Lower leg skin (tissue), 4 donors: Measurements from ENCODE around the gene ERICH3. TPM values are rescaled to one million over a fixed set of nuclear protein-coding genes. Genes with fewer than 3 reads are reported as not detected.
"Not testable (repeated sequence)": the region's sequence is repeated elsewhere in the genome, so short reads cannot be mapped to it uniquely, and the experiment has no call there.

Source experiments
- DNase-seq, 2 donors: peaks; one replicate each; pipeline ENCODE4 v3.0.0-alpha.2; 2019; ENCODE audit warnings: low spot score in 2 of 2
- H3K4me3 ChIP-seq: fragments of 200-600 bp; sonication (generic); 2 replicates; pipeline ENCODE4 v1.5.1; 2017; ENCODE audit warnings: mild to moderate bottlenecking, low read depth; ENCODE audit not compliant: poor library complexity, severe bottlenecking
- CTCF ChIP-seq, 3 donors: fragments of 450-650 bp; IDR thresholded peaks; one replicate each; pipeline ENCODE4 v1.5.1; 2016; ENCODE audit warnings: antibody characterized with exemption in 3 of 3, mild to moderate bottlenecking in 3 of 3, moderate library complexity in 2 of 3
- POLR2A ChIP-seq, 2 donors: fragments of 450-650 bp; IDR thresholded peaks; one replicate each; pipeline ENCODE4 v1.6.1; 2016 to 2017; ENCODE audit warnings: antibody characterized with exemption in 2 of 2, mild to moderate bottlenecking in 1 of 2, moderate library complexity in 1 of 2
- WGBS, 2 donors: methylation state at CpG; one replicate each; pipeline ENCODE4 v1.1.5; 2018; 5-methylcytosine and 5-hydroxymethylcytosine counted together
- intact Hi-C: fragments of 100-400 bp; cut with DNase I; formaldehyde crosslinking; loops from one replicate; pipeline ENCODE4 v1.15.0; 2023; ENCODE audit warnings: low total_unique reads
- total RNA-seq, 4 donors: library from RNA; depleted of rRNA; stranded (reverse); fragments of >200 nt; gene quantifications; one replicate each; pipeline ENCODE4 v1.1.0, GENCODE V29; 2016

The ERICH3 gene
- total RNA-seq, 4 donors from 2014 or later = not detected

GRCh38 chr1:74681851-74682250 is 8.3 kb upstream of the ERICH3 start:
- TF ChIP-seq POLR2A (IDR thresholded peaks at IDR 0.05) = no peak
- TF ChIP-seq CTCF (IDR thresholded peaks at IDR 0.05) = no peak
- no peak overlapping the region for H3K4me3 ChIP-seq
- intact Hi-C loops = no loop called here
- DNase-seq = no peak
- 44 to 95% methylated on average over 2 of the region's 2 CpGs for WGBS, 2 donors

- no peak for DNase-seq
- TF ChIP-seq POLR2A (IDR thresholded peaks at IDR 0.05) = no peak
- TF ChIP-seq CTCF (IDR thresholded peaks at IDR 0.05) = no peak
- intact Hi-C loops = no loop called here
- H3K4me3 ChIP-seq = no peak overlapping the region
- WGBS, 2 donors = 76 to 80% methylated on average over 4 of the region's 4 CpGs
Observed at GRCh38 chr1:74681449-74681848, 7.9 kb upstream of the ERICH3 start.

- 39 to 47% methylated on average over 3 of the region's 3 CpGs for WGBS, 2 donors
- intact Hi-C loops = no loop called here
- no peak for TF ChIP-seq POLR2A (IDR thresholded peaks at IDR 0.05)
- TF ChIP-seq CTCF (IDR thresholded peaks at IDR 0.05) = no peak
- no peak overlapping the region for H3K4me3 ChIP-seq
- DNase-seq = no peak
Observed at GRCh38 chr1:74681001-74681400, 7.4 kb upstream of the ERICH3 start.

GRCh38 chr1:74679811-74680210 is 6.2 kb upstream of the ERICH3 start:
- no peak for DNase-seq
- no peak overlapping the region for H3K4me3 ChIP-seq
- WGBS, 2 donors = 84 to 96% methylated on average over 2 of the region's 2 CpGs
- intact Hi-C loops = no loop called here
- no peak for TF ChIP-seq POLR2A (IDR thresholded peaks at IDR 0.05)
- no peak for TF ChIP-seq CTCF (IDR thresholded peaks at IDR 0.05)

- intact Hi-C loops = no loop called here
- TF ChIP-seq POLR2A (IDR thresholded peaks at IDR 0.05) (no peak), CTCF (IDR thresholded peaks at IDR 0.05) (no peak)
- DNase-seq = no peak
- no peak overlapping the region for H3K4me3 ChIP-seq
Observed at GRCh38 chr1:74677926-74678325, 4.3 kb upstream of the ERICH3 start.

- intact Hi-C loops = no loop called here
- 69 to 71% methylated on average over 6 of the region's 6 CpGs for WGBS, 2 donors
- H3K4me3 ChIP-seq = no peak overlapping the region
Observed at GRCh38 chr1:74674278-74675048, 871 bp upstream of the ERICH3 start.

GRCh38 chr1:74670866-74671265 is 2.7 kb downstream of the ERICH3 start:
- intact Hi-C loops, DNase-seq, H3K4me3 ChIP-seq: not testable (repeated sequence)
- WGBS, 2 donors = 84 to 85% methylated on average over 3 of the region's 3 CpGs

More at GRCh38 chr1:74674278-74675048, 871 bp upstream of the ERICH3 start:
- DNase-seq = no peak
- no peak for TF ChIP-seq CTCF (IDR thresholded peaks at IDR 0.05)
- no peak for TF ChIP-seq POLR2A (IDR thresholded peaks at IDR 0.05)
